ENCODE data around the gene ASPN.

DNA sequence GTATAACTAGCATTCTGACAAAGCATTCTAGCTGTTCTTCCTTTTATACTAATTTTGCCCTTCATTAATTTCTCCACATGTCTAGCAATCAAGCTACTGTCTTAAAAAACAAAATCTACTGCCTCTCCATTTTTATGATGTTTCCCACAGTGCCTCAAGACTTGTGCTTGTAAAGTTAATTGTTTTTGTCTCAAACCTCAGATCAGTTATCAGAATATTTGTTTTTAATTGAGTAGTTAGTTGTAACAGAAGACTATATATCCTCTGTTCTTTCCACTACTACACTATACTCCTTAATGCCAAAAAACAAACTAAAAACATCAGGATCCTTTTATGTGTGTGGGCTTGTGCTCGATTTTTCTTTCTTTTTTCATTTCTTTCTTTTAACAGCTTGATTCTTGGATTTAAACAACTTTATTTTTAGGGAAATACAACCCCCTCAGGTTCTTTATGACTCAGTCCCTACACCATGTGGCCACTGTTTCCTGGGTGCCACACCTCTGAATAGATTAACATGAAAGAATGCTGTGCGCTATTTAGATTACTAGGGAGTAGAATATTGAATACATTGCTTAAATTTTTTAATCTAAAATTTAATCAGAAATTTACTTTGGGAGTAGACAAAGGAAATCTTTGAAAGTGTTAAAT is 1.2 kb downstream of the ASPN start:
- TF ChIP-seq, protein P1, sequence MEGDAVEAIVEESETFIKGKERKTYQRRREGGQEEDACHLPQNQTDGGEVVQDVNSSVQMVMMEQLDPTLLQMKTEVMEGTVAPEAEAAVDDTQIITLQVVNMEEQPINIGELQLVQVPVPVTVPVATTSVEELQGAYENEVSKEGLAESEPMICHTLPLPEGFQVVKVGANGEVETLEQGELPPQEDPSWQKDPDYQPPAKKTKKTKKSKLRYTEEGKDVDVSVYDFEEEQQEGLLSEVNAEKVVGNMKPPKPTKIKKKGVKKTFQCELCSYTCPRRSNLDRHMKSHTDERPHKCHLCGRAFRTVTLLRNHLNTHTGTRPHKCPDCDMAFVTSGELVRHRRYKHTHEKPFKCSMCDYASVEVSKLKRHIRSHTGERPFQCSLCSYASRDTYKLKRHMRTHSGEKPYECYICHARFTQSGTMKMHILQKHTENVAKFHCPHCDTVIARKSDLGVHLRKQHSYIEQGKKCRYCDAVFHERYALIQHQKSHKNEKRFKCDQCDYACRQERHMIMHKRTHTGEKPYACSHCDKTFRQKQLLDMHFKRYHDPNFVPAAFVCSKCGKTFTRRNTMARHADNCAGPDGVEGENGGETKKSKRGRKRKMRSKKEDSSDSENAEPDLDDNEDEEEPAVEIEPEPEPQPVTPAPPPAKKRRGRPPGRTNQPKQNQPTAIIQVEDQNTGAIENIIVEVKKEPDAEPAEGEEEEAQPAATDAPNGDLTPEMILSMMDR (conservative IDR thresholded peaks at IDR 0.05; ENCODE audit: low read depth in 2 of 2) = no peak
- no peak for TF ChIP-seq CREB1 (CRISPR knock-in tag; IDR thresholded peaks at IDR 0.05; ENCODE audit: low read depth)
- no peak for TF ChIP-seq NANOG (IDR thresholded peaks at IDR 0.05; ENCODE audit: borderline replicate concordance)
- TF ChIP-seq ZNF331 (CRISPR knock-in tag; IDR thresholded peaks at IDR 0.05; ENCODE audit: low read depth) = no peak
- TF ChIP-seq EZH2phosphoT487 (IDR thresholded peaks at IDR 0.05; ENCODE audit: unreplicated experiment) = no peak
- TF ChIP-seq, protein P2, sequence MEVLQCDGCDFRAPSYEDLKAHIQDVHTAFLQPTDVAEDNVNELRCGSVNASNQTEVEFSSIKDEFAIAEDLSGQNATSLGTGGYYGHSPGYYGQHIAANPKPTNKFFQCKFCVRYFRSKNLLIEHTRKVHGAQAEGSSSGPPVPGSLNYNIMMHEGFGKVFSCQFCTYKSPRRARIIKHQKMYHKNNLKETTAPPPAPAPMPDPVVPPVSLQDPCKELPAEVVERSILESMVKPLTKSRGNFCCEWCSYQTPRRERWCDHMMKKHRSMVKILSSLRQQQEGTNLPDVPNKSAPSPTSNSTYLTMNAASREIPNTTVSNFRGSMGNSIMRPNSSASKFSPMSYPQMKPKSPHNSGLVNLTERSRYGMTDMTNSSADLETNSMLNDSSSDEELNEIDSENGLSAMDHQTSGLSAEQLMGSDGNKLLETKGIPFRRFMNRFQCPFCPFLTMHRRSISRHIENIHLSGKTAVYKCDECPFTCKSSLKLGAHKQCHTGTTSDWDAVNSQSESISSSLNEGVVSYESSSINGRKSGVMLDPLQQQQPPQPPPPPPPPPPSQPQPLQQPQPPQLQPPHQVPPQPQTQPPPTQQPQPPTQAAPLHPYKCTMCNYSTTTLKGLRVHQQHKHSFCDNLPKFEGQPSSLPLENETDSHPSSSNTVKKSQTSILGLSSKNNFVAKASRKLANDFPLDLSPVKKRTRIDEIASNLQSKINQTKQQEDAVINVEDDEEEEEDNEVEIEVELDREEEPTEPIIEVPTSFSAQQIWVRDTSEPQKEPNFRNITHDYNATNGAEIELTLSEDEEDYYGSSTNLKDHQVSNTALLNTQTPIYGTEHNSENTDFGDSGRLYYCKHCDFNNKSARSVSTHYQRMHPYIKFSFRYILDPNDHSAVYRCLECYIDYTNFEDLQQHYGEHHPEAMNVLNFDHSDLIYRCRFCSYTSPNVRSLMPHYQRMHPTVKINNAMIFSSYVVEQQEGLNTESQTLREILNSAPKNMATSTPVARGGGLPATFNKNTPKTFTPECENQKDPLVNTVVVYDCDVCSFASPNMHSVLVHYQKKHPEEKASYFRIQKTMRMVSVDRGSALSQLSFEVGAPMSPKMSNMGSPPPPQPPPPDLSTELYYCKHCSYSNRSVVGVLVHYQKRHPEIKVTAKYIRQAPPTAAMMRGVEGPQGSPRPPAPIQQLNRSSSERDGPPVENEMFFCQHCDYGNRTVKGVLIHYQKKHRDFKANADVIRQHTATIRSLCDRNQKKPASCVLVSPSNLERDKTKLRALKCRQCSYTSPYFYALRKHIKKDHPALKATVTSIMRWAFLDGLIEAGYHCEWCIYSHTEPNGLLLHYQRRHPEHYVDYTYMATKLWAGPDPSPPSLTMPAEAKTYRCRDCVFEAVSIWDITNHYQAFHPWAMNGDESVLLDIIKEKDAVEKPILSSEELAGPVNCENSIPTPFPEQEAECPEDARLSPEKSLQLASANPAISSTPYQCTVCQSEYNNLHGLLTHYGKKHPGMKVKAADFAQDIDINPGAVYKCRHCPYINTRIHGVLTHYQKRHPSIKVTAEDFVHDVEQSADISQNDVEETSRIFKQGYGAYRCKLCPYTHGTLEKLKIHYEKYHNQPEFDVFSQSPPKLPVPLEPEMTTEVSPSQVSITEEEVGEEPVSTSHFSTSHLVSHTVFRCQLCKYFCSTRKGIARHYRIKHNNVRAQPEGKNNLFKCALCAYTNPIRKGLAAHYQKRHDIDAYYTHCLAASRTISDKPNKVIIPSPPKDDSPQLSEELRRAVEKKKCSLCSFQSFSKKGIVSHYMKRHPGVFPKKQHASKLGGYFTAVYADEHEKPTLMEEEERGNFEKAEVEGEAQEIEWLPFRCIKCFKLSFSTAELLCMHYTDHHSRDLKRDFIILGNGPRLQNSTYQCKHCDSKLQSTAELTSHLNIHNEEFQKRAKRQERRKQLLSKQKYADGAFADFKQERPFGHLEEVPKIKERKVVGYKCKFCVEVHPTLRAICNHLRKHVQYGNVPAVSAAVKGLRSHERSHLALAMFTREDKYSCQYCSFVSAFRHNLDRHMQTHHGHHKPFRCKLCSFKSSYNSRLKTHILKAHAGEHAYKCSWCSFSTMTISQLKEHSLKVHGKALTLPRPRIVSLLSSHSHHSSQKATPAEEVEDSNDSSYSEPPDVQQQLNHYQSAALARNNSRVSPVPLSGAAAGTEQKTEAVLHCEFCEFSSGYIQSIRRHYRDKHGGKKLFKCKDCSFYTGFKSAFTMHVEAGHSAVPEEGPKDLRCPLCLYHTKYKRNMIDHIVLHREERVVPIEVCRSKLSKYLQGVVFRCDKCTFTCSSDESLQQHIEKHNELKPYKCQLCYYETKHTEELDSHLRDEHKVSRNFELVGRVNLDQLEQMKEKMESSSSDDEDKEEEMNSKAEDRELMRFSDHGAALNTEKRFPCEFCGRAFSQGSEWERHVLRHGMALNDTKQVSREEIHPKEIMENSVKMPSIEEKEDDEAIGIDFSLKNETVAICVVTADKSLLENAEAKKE (CRISPR knock-in tag; IDR thresholded peaks at IDR 0.05) = no peak
- TF ChIP-seq, protein P3, sequence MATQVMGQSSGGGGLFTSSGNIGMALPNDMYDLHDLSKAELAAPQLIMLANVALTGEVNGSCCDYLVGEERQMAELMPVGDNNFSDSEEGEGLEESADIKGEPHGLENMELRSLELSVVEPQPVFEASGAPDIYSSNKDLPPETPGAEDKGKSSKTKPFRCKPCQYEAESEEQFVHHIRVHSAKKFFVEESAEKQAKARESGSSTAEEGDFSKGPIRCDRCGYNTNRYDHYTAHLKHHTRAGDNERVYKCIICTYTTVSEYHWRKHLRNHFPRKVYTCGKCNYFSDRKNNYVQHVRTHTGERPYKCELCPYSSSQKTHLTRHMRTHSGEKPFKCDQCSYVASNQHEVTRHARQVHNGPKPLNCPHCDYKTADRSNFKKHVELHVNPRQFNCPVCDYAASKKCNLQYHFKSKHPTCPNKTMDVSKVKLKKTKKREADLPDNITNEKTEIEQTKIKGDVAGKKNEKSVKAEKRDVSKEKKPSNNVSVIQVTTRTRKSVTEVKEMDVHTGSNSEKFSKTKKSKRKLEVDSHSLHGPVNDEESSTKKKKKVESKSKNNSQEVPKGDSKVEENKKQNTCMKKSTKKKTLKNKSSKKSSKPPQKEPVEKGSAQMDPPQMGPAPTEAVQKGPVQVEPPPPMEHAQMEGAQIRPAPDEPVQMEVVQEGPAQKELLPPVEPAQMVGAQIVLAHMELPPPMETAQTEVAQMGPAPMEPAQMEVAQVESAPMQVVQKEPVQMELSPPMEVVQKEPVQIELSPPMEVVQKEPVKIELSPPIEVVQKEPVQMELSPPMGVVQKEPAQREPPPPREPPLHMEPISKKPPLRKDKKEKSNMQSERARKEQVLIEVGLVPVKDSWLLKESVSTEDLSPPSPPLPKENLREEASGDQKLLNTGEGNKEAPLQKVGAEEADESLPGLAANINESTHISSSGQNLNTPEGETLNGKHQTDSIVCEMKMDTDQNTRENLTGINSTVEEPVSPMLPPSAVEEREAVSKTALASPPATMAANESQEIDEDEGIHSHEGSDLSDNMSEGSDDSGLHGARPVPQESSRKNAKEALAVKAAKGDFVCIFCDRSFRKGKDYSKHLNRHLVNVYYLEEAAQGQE (IDR thresholded peaks at IDR 0.05; ENCODE audit: unreplicated experiment) = no peak
- TF ChIP-seq ZNF114 (CRISPR knock-in tag; IDR thresholded peaks at IDR 0.05) = no peak

Measured in GM23338 (cell line).